PC-9 (cell line): ENCODE measurements around the gene CARMIL1. TPM values are rescaled to one million over a fixed set of nuclear protein-coding genes. Genes with fewer than 3 reads are reported as not detected.

Experiments used
- BruUV-seq: library from RNA; stranded (reverse); fragments of 400-500 nt; replicated peaks from 2 replicates; lab custom pipeline; 2021; lab: Mats Ljungman, UMichigan
- CTCF ChIA-PET: fragments of 300-600 bp; sonication (Branson Sonifier 250); formaldehyde crosslinking; loops from one replicate; lab custom pipeline; 2022; ENCODE audit warnings: antibody characterized with exemption; lab: Charles Lee
- POLR2A ChIA-PET: fragments of 300-600 bp; sonication (Branson Sonifier 250); formaldehyde crosslinking; loops from one replicate; lab custom pipeline; 2022; ENCODE audit warnings: antibody characterized with exemption; ENCODE audit not compliant: unreplicated experiment; lab: Charles Lee
- DNase-seq, 2 experiments: peaks; one replicate each; pipeline versions ENCODE4 v3.0.0 to v3.0.0-alpha.2; 2015 to 2022; ENCODE audit warnings: mixed read lengths in 1 of 2
- H2AFZ ChIP-seq: fragments of 200-600 bp; sonication (generic); 2 replicates; pipeline ENCODE4 v1.8.1; 2017; ENCODE audit warnings: antibody characterized with exemption
- H3F3A ChIP-seq: fragments of 200-600 bp; sonication (generic); 2 replicates; pipeline ENCODE4 v1.8.1; 2017; ENCODE audit warnings: antibody characterized with exemption, mild to moderate bottlenecking, low read depth; ENCODE audit not compliant: insufficient read depth
- H3K27ac ChIP-seq: fragments of 200-600 bp; sonication (generic); 2 replicates; pipeline ENCODE4 v1.6.1; 2016; ENCODE audit warnings: mixed run types
- H3K27me3 ChIP-seq: fragments of 200-600 bp; sonication (generic); 2 replicates; pipeline ENCODE4 v1.6.1; 2016; ENCODE audit warnings: low read depth, mixed run types; ENCODE audit not compliant: insufficient read depth
- H3K36me3 ChIP-seq: fragments of 200-600 bp; sonication (generic); 2 replicates; pipeline ENCODE4 v1.6.1; 2016; ENCODE audit warnings: low read depth, mixed run types
- H3K4me1 ChIP-seq: fragments of 200-600 bp; sonication (generic); replicated peaks from 2 replicates; pipeline ENCODE4 v1.6.1; 2016; ENCODE audit warnings: mixed run types; ENCODE audit not compliant: insufficient read depth
- H3K4me2 ChIP-seq: fragments of 200-600 bp; sonication (generic); 2 replicates; pipeline ENCODE4 v1.6.1; 2017; ENCODE audit warnings: mixed run types
- H3K4me3 ChIP-seq: fragments of 200-600 bp; sonication (generic); 2 replicates; pipeline ENCODE4 v1.6.1; 2016; ENCODE audit warnings: mixed run types
- H3K79me2 ChIP-seq: fragments of 200-600 bp; sonication (generic); 2 replicates; pipeline ENCODE4 v1.6.1; 2017; ENCODE audit warnings: low read depth, mixed run types
- H3K9me2 ChIP-seq: fragments of 200-600 bp; sonication (generic); 2 replicates; pipeline ENCODE4 v1.8.1; 2017; ENCODE audit warnings: mild to moderate bottlenecking; ENCODE audit not compliant: insufficient read depth
- H3K9me3 ChIP-seq: fragments of 200-600 bp; sonication (generic); 2 replicates; pipeline ENCODE4 v1.8.1; 2016; ENCODE audit warnings: low read depth; ENCODE audit not compliant: insufficient read depth
- H4K20me1 ChIP-seq: fragments of 200-600 bp; sonication (generic); 2 replicates; pipeline ENCODE4 v1.8.1; 2017; ENCODE audit not compliant: insufficient read depth
- EZH2 ChIP-seq: fragments of 200-600 bp; sonication (generic); IDR thresholded peaks from 2 replicates; pipeline ENCODE4 v1.8.0; 2017; ENCODE audit warnings: antibody characterized with exemption, low read depth
- intact Hi-C: fragments of 100-400 bp; cut with micrococcal nuclease; formaldehyde crosslinking; loops from one replicate; pipeline ENCODE4 v1.10.0; 2022; ENCODE audit not compliant: unreplicated experiment
- total RNA-seq: library from RNA; stranded (reverse); gene quantifications from 2 replicates; pipeline ENCODE4 v1.2.3, GENCODE V29; 2021
- TF ChIP-seq, protein P1 (sequence below): fragments of 200-600 bp; sonication (generic); conservative IDR thresholded peaks from 2 replicates; pipeline ENCODE4 v1.6.1; 2017; ENCODE audit warnings: mixed run types, antibody characterized with exemption, mild to moderate bottlenecking, moderate library complexity

The CARMIL1 gene
- total RNA-seq, 1 experiment from 2014 or later = 33.1 TPM

- H3K4me3 ChIP-seq = peak overlapping the region; percentile 11; the same call in 1 of the 2 replicates
- peak; percentile 9 to 76 for DNase-seq
- peak overlapping the region; percentile 54 for H3K27ac ChIP-seq
- POLR2A ChIA-PET = interaction anchor here (0.5 to 1.0 kb wide), 4 partner anchors 33 to 331 kb away, joined by 8 to 24 read pairs (median 10); partner anchors contain the start of gene CARMIL1
- H3K9me3 ChIP-seq = no peaks in the 10 kb centered on the region
- CTCF ChIA-PET = interaction anchor here (0.6 to 1.4 kb wide), 2 partner anchors 33 to 177 kb away, joined by 4 read pairs; partner anchors contain the start of gene CARMIL1
- H3K27me3 ChIP-seq = no peaks in the 10 kb centered on the region
- H3F3A ChIP-seq = peaks cover 26% of the 10 kb centered on the region
- H3K4me2 ChIP-seq = peak overlapping the region; percentile 64
- no peaks in the 10 kb centered on the region for H3K36me3 ChIP-seq
- H4K20me1 ChIP-seq = no peaks in the 10 kb centered on the region
- TF ChIP-seq, protein P1, sequence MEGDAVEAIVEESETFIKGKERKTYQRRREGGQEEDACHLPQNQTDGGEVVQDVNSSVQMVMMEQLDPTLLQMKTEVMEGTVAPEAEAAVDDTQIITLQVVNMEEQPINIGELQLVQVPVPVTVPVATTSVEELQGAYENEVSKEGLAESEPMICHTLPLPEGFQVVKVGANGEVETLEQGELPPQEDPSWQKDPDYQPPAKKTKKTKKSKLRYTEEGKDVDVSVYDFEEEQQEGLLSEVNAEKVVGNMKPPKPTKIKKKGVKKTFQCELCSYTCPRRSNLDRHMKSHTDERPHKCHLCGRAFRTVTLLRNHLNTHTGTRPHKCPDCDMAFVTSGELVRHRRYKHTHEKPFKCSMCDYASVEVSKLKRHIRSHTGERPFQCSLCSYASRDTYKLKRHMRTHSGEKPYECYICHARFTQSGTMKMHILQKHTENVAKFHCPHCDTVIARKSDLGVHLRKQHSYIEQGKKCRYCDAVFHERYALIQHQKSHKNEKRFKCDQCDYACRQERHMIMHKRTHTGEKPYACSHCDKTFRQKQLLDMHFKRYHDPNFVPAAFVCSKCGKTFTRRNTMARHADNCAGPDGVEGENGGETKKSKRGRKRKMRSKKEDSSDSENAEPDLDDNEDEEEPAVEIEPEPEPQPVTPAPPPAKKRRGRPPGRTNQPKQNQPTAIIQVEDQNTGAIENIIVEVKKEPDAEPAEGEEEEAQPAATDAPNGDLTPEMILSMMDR = no peak
- TF ChIP-seq EZH2 = no peak
- no peak overlapping the region for H2AFZ ChIP-seq
- H3K4me1 ChIP-seq = peaks cover 37% of the 10 kb centered on the region
- intact Hi-C loops = loop anchor here (1.0 kb wide), 1 partner anchor 32 kb away; no protein-coding TSS in a partner anchor
- BruUV-seq = no TSS peak
- no peaks in the 10 kb centered on the region for H3K9me2 ChIP-seq
- peaks cover 38% of the 10 kb centered on the region for H3K79me2 ChIP-seq
Measured at GRCh38 chr6:25312703-25313102, 33.5 kb downstream of the CARMIL1 start.

- no peaks in the 10 kb centered on the region for H3K9me2 ChIP-seq
- CTCF ChIA-PET = no interaction called here
- H2AFZ ChIP-seq = no peak overlapping the region
- TF ChIP-seq, protein P1 = no peak
- TF ChIP-seq EZH2 = no peak
- no peak for DNase-seq
- intact Hi-C loops = no loop called here
- H3K27ac ChIP-seq = no peak overlapping the region
- H3K79me2 ChIP-seq = peaks cover 42% of the 10 kb centered on the region
- no peaks in the 10 kb centered on the region for H4K20me1 ChIP-seq
- H3F3A ChIP-seq = peaks cover 26% of the 10 kb centered on the region
- peaks cover 37% of the 10 kb centered on the region for H3K4me1 ChIP-seq
- H3K4me3 ChIP-seq = no peak overlapping the region
- POLR2A ChIA-PET = interaction anchor here (0.5 to 0.7 kb wide), 2 partner anchors 35 to 1641 kb away, joined by 3 to 9 read pairs; no protein-coding TSS in a partner anchor
- no peaks in the 10 kb centered on the region for H3K27me3 ChIP-seq
- H3K4me2 ChIP-seq = no peak overlapping the region
- no TSS peak for BruUV-seq
- H3K9me3 ChIP-seq = no peaks in the 10 kb centered on the region
- no peaks in the 10 kb centered on the region for H3K36me3 ChIP-seq
Measured at GRCh38 chr6:25314509-25315175, 35.5 kb downstream of the CARMIL1 start.

DNA sequence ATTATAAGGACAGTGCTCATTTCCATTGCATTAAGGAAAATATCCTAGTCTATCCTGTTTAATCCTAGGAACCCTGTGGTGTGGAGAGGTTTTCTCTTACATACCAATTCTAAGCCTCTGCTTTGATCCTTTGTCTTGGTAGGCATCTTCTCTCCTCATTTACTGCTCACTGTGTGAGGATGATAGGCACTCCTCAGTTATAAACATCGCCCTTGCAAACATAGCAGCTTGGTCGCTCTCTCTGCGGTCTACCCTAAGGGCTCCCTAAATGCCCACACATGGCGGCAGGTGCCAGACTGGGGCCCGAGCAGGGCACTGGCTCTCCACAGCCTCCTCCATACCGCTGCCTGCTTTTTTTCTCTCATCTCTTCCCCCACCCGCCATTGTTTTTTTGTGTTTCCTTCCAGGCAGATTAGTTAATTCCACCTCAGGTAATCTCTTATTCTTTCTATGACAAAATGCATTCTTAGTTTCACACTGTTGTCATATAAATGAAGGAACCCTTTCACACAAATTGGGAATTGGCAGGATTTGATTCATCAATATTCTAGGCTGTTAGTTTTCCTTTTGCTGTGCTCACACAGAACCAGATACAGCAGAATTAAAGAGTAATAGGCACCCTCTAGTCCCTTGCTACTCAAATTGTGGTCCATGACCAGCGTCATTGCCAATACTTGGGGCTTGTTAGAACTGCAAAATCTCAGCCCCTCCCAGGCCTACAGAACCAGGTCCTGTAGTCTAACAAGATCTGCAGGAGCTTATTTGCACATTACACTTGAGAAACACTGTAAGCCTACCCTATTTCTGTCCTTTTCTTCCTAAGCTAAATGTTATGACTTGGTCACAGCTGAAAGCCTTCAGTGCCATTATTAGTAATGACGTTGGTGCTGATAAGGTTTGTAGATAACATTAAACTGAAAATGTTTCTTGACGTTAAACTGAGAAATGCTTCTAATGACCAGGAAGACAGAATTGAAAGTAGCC is 36.3 kb downstream of the CARMIL1 start:
- H3K4me2 ChIP-seq = no peak overlapping the region
- H2AFZ ChIP-seq = no peak overlapping the region
- TF ChIP-seq, protein P1 = no peak
- no peak for TF ChIP-seq EZH2
- H3K4me1 ChIP-seq = peaks cover 35% of the 10 kb centered on the region
- H3K27me3 ChIP-seq = no peaks in the 10 kb centered on the region
- peaks cover 35% of the 10 kb centered on the region for H3K79me2 ChIP-seq
- H4K20me1 ChIP-seq = no peaks in the 10 kb centered on the region
- intact Hi-C loops = no loop called here
- ChIA-PET POLR2A (interaction anchor here (0.6 kb wide), 1 partner anchor 189 kb away, joined by 3 read pairs; no protein-coding TSS in a partner anchor), CTCF (no interaction called here)
- DNase-seq = no peak
- no peak overlapping the region for H3K27ac ChIP-seq
- H3F3A ChIP-seq = peaks cover 26% of the 10 kb centered on the region
- no TSS peak for BruUV-seq
- no peak overlapping the region for H3K4me3 ChIP-seq
- no peaks in the 10 kb centered on the region for H3K9me3 ChIP-seq
- no peaks in the 10 kb centered on the region for H3K36me3 ChIP-seq
- H3K9me2 ChIP-seq = no peaks in the 10 kb centered on the region
